ENCODE data around the gene C2CD3. TPM values are rescaled to one million over a fixed set of nuclear protein-coding genes. Genes with fewer than 3 reads are reported as not detected.

C2CD3 gene
- polyA plus RNA-seq, 3 donors = 0.87 to 12.1 (median 2.9) TPM

- Histone ChIP-seq H3K4me1 (ENCODE audit: control insufficient read depth in 1 of 2, insufficient read depth in 2 of 2, low read length in 2 of 2) (no peaks in the 10 kb centered on the region), H2AFZ (ENCODE audit: insufficient read depth, low read depth, low read length, poor library complexity, severe bottlenecking) (no peak overlapping the region), H3K36me3 (replicated peaks in 1 of 2; ENCODE audit: control insufficient read depth in 1 of 2, insufficient read depth in 2 of 2, low read length in 2 of 2) (peaks cover 37 to 87% of the 10 kb centered on the region in 2 donors), H3K4me3 (replicated peaks in 1 of 3; ENCODE audit: low read depth in 2 of 3, low read length in 3 of 3) (no peak overlapping the region), H3K79me2 (ENCODE audit: insufficient read depth, low read length) (no peaks in the 10 kb centered on the region), H3K4me2 (replicated peaks; ENCODE audit: extremely low read depth, low read length, poor library complexity, severe bottlenecking) (no peak overlapping the region), H4K20me1 (ENCODE audit: insufficient read depth, low read length) (no peaks in the 10 kb centered on the region), H3K27me3 (ENCODE audit: control insufficient read depth in 2 of 2, insufficient read depth in 2 of 2, low read length in 2 of 2) (no peaks in the 10 kb centered on the region), H3K9ac (ENCODE audit: insufficient read depth, low read length, poor library complexity, severe bottlenecking) (no peak overlapping the region), H3K27ac (ENCODE audit: low read depth in 1 of 2, low read length in 2 of 2) (no peak overlapping the region), H3K9me3 (replicated peaks in 1 of 2; ENCODE audit: control insufficient read depth in 1 of 2, insufficient read depth in 1 of 2, low read length in 2 of 2) (no peaks in the 10 kb centered on the region)
- H3K4me1 Mint-ChIP-seq = no peaks in the 10 kb centered on the region
- no peak for DNase-seq
- H3K27me3 Mint-ChIP-seq (ENCODE audit: low read depth in 3 of 3) = peaks cover 0 to 2% (median 0%) of the 10 kb centered on the region in 3 donors
- H3K4me3 Mint-ChIP-seq = no peak overlapping the region
- intact Hi-C loops (cut with micrococcal nuclease) = no loop called here
- WGBS (ENCODE audit: insufficient coverage) = 100% methylated on average over 1 of the region's 1 CpG
- peaks cover 61 to 67% of the 10 kb centered on the region in 2 donors for H3K36me3 Mint-ChIP-seq
- H3K9me3 Mint-ChIP-seq = peaks cover 0 to 2% (median 0%) of the 10 kb centered on the region in 7 donors
- no peak for TF ChIP-seq CTCF (IDR thresholded peaks at IDR 0.05)
- peak overlapping the region in 3 of 7 donors; percentile 9 to 70 (median 42) for H3K27ac Mint-ChIP-seq
Observed at GRCh38 chr11:74072721-74073120, 98.1 kb downstream of the C2CD3 start.

GRCh38 chr11:74072286-74072685, 98.5 kb downstream of the C2CD3 start:
- intact Hi-C loops (cut with micrococcal nuclease) = no loop called here
- Histone ChIP-seq H4K20me1 (ENCODE audit: insufficient read depth, low read length) (no peaks in the 10 kb centered on the region), H3K4me1 (ENCODE audit: control insufficient read depth in 1 of 2, insufficient read depth in 2 of 2, low read length in 2 of 2) (no peaks in the 10 kb centered on the region), H3K9me3 (replicated peaks in 1 of 2; ENCODE audit: control insufficient read depth in 1 of 2, insufficient read depth in 1 of 2, low read length in 2 of 2) (no peaks in the 10 kb centered on the region), H3K4me2 (replicated peaks; ENCODE audit: extremely low read depth, low read length, poor library complexity, severe bottlenecking) (no peak overlapping the region), H3K4me3 (replicated peaks in 1 of 3; ENCODE audit: low read depth in 2 of 3, low read length in 3 of 3) (no peak overlapping the region), H3K36me3 (replicated peaks in 1 of 2; ENCODE audit: control insufficient read depth in 1 of 2, insufficient read depth in 2 of 2, low read length in 2 of 2) (peaks cover 36 to 85% of the 10 kb centered on the region in 2 donors), H3K9ac (ENCODE audit: insufficient read depth, low read length, poor library complexity, severe bottlenecking) (no peak overlapping the region), H2AFZ (ENCODE audit: insufficient read depth, low read depth, low read length, poor library complexity, severe bottlenecking) (no peak overlapping the region), H3K27ac (ENCODE audit: low read depth in 1 of 2, low read length in 2 of 2) (no peak overlapping the region), H3K27me3 (ENCODE audit: control insufficient read depth in 2 of 2, insufficient read depth in 2 of 2, low read length in 2 of 2) (no peaks in the 10 kb centered on the region), H3K79me2 (ENCODE audit: insufficient read depth, low read length) (no peaks in the 10 kb centered on the region)
- H3K36me3 Mint-ChIP-seq = peaks cover 60 to 65% of the 10 kb centered on the region in 2 donors
- peaks cover 0 to 2% (median 0%) of the 10 kb centered on the region in 3 donors for H3K27me3 Mint-ChIP-seq (ENCODE audit: low read depth in 3 of 3)
- no peak overlapping the region for H3K4me3 Mint-ChIP-seq
- no peak overlapping the region for H3K27ac Mint-ChIP-seq
- H3K9me3 Mint-ChIP-seq = peaks cover 0 to 2% (median 0%) of the 10 kb centered on the region in 7 donors
- WGBS (ENCODE audit: insufficient coverage) = no CpG with 5 or more reads among the region's 1 CpG
- no peaks in the 10 kb centered on the region for H3K4me1 Mint-ChIP-seq
- no peak for DNase-seq
- TF ChIP-seq CTCF (IDR thresholded peaks at IDR 0.05) = no peak

All from CD14-positive monocyte (primary cell).